HEK293 (cell line): Measurements from ENCODE around the gene ST6GALNAC1.

Source experiments
- FEZF1 ChIP-seq: fragments of 450-650 bp; formaldehyde crosslinking; IDR thresholded peaks from 2 replicates; pipeline ENCODE4 v1.5.1; 2016; ENCODE audit warnings: missing biosample characterization, missing genetic modification characterization
- GLIS2 ChIP-seq: fragments of 450-650 bp; formaldehyde crosslinking; IDR thresholded peaks from 2 replicates; pipeline ENCODE4 v1.5.1; 2016; ENCODE audit warnings: missing biosample characterization, missing genetic modification characterization
- IKZF3 ChIP-seq: fragments of 450-650 bp; IDR thresholded peaks from 2 replicates; pipeline ENCODE4 v1.5.0; 2018; ENCODE audit warnings: missing biosample characterization, mild to moderate bottlenecking, missing genetic modification characterization, moderate library complexity
- KLF7 ChIP-seq: fragments of 450-650 bp; formaldehyde crosslinking; IDR thresholded peaks from 2 replicates; pipeline ENCODE4 v1.5.1; 2016; ENCODE audit warnings: missing biosample characterization, missing genetic modification characterization, borderline replicate concordance
- OSR2 ChIP-seq: fragments of 450-650 bp; formaldehyde crosslinking; IDR thresholded peaks from 2 replicates; pipeline ENCODE4 v1.5.1; 2016; ENCODE audit warnings: missing biosample characterization, missing genetic modification characterization
- RBAK ChIP-seq: fragments of 450-650 bp; formaldehyde crosslinking; IDR thresholded peaks from 2 replicates; pipeline ENCODE4 v1.5.1; 2016; ENCODE audit warnings: missing biosample characterization, missing genetic modification characterization
- SP3 ChIP-seq: fragments of 450-650 bp; formaldehyde crosslinking; IDR thresholded peaks from 2 replicates; pipeline ENCODE4 v1.5.1; 2016; ENCODE audit warnings: missing biosample characterization, missing genetic modification characterization
- WT1 ChIP-seq: fragments of 450-650 bp; formaldehyde crosslinking; IDR thresholded peaks from 2 replicates; pipeline ENCODE4 v1.5.1; 2016; ENCODE audit warnings: missing biosample characterization, missing genetic modification characterization
- ZBTB1 ChIP-seq: fragments of 450-650 bp; formaldehyde crosslinking; IDR thresholded peaks from 2 replicates; pipeline ENCODE4 v1.5.1; 2016; ENCODE audit warnings: missing biosample characterization, missing genetic modification characterization
- ZBTB7A ChIP-seq: fragments of 450-650 bp; formaldehyde crosslinking; IDR thresholded peaks from 2 replicates; pipeline ENCODE4 v1.5.1; 2016; ENCODE audit warnings: low read depth, missing biosample characterization, missing genetic modification characterization
- ZFHX2 ChIP-seq: fragments of 450-650 bp; formaldehyde crosslinking; conservative IDR thresholded peaks from 2 replicates; pipeline ENCODE4 v1.5.1; 2016; ENCODE audit warnings: missing biosample characterization, missing genetic modification characterization
- ZFP69B ChIP-seq: fragments of 450-650 bp; formaldehyde crosslinking; IDR thresholded peaks from 2 replicates; pipeline ENCODE4 v1.5.1; 2016; ENCODE audit warnings: missing biosample characterization, missing genetic modification characterization
- ZNF10 ChIP-seq: fragments of 450-650 bp; formaldehyde crosslinking; IDR thresholded peaks from 2 replicates; pipeline ENCODE4 v1.5.1; 2017; ENCODE audit warnings: missing biosample characterization, missing genetic modification characterization
- ZNF121 ChIP-seq: fragments of 450-650 bp; formaldehyde crosslinking; IDR thresholded peaks from 2 replicates; pipeline ENCODE4 v1.5.1; 2016; ENCODE audit warnings: missing biosample characterization, missing genetic modification characterization
- ZNF138 ChIP-seq: fragments of 450-650 bp; formaldehyde crosslinking; IDR thresholded peaks from 2 replicates; pipeline ENCODE4 v1.5.1; 2016; ENCODE audit warnings: missing biosample characterization, missing genetic modification characterization, borderline replicate concordance
- ZNF146 ChIP-seq: fragments of 450-650 bp; formaldehyde crosslinking; IDR thresholded peaks from 2 replicates; pipeline ENCODE4 v1.5.1; 2016; ENCODE audit warnings: missing biosample characterization, missing genetic modification characterization
- ZNF16 ChIP-seq: fragments of 450-650 bp; formaldehyde crosslinking; IDR thresholded peaks from 2 replicates; pipeline ENCODE4 v1.5.1; 2016; ENCODE audit warnings: low read depth, missing biosample characterization, missing genetic modification characterization
- ZNF175 ChIP-seq: fragments of 450-650 bp; formaldehyde crosslinking; IDR thresholded peaks from 2 replicates; pipeline ENCODE4 v1.5.1; 2016; ENCODE audit warnings: missing biosample characterization, missing genetic modification characterization
- ZNF18 ChIP-seq: fragments of 450-650 bp; formaldehyde crosslinking; IDR thresholded peaks from 2 replicates; pipeline ENCODE4 v1.5.1; 2016; ENCODE audit warnings: missing biosample characterization, missing genetic modification characterization
- ZNF19 ChIP-seq: fragments of 450-650 bp; formaldehyde crosslinking; IDR thresholded peaks from 2 replicates; pipeline ENCODE4; 2016; ENCODE audit warnings: missing biosample characterization, missing genetic modification characterization, low read depth
- ZNF248 ChIP-seq: fragments of 450-650 bp; formaldehyde crosslinking; IDR thresholded peaks from 2 replicates; pipeline ENCODE4 v1.5.1; 2017; ENCODE audit warnings: missing biosample characterization, missing genetic modification characterization
- ZNF335 ChIP-seq: fragments of 450-650 bp; formaldehyde crosslinking; conservative IDR thresholded peaks from 2 replicates; pipeline ENCODE4 v1.5.1; 2016; ENCODE audit warnings: missing biosample characterization, missing genetic modification characterization
- ZNF521 ChIP-seq: fragments of 450-650 bp; formaldehyde crosslinking; IDR thresholded peaks from 2 replicates; pipeline ENCODE4 v1.5.1; 2017; ENCODE audit warnings: missing biosample characterization, mild to moderate bottlenecking, missing genetic modification characterization
- ZNF571 ChIP-seq: fragments of 450-650 bp; formaldehyde crosslinking; IDR thresholded peaks from 2 replicates; pipeline ENCODE4 v1.5.0; 2017; ENCODE audit warnings: missing biosample characterization, missing genetic modification characterization
- ZNF596 ChIP-seq: fragments of 450-650 bp; IDR thresholded peaks from 2 replicates; pipeline ENCODE4 v1.5.0; 2018; ENCODE audit warnings: missing biosample characterization, mild to moderate bottlenecking, missing genetic modification characterization, moderate library complexity
- ZNF600 ChIP-seq: fragments of 450-650 bp; formaldehyde crosslinking; IDR thresholded peaks from 2 replicates; pipeline ENCODE4 v1.5.1; 2016; ENCODE audit warnings: missing biosample characterization, missing genetic modification characterization
- ZNF623 ChIP-seq: fragments of 450-650 bp; formaldehyde crosslinking; IDR thresholded peaks from 2 replicates; pipeline ENCODE4 v1.5.1; 2016; ENCODE audit warnings: missing biosample characterization, missing genetic modification characterization
- ZNF629 ChIP-seq: fragments of 450-650 bp; formaldehyde crosslinking; IDR thresholded peaks from 2 replicates; pipeline ENCODE4 v1.5.1; 2017; ENCODE audit warnings: missing biosample characterization, missing genetic modification characterization
- ZNF654 ChIP-seq: fragments of 450-650 bp; formaldehyde crosslinking; IDR thresholded peaks from 2 replicates; pipeline ENCODE4 v1.5.1; 2016; ENCODE audit warnings: low read depth, missing biosample characterization, missing genetic modification characterization
- ZNF658 ChIP-seq: fragments of 450-650 bp; formaldehyde crosslinking; IDR thresholded peaks from 2 replicates; pipeline ENCODE4; 2016; ENCODE audit warnings: missing biosample characterization, missing genetic modification characterization
- ZNF777 ChIP-seq: fragments of 450-650 bp; formaldehyde crosslinking; IDR thresholded peaks from 2 replicates; pipeline ENCODE4 v1.5.1; 2017; ENCODE audit warnings: missing biosample characterization, missing genetic modification characterization, borderline replicate concordance
- ZNF792 ChIP-seq: fragments of 450-650 bp; formaldehyde crosslinking; IDR thresholded peaks from 2 replicates; pipeline ENCODE4 v1.5.1; 2016; ENCODE audit warnings: missing biosample characterization, missing genetic modification characterization
- TF ChIP-seq, protein P1 (sequence below): fragments of 450-650 bp; formaldehyde crosslinking; optimal IDR thresholded peaks from 2 replicates; pipeline ENCODE3; 2016; ENCODE audit warnings: missing biosample characterization, mild to moderate bottlenecking, missing genetic modification characterization
- TF ChIP-seq, protein P2 (sequence below): fragments of 450-650 bp; formaldehyde crosslinking; IDR thresholded peaks from 2 replicates; pipeline ENCODE4 v1.5.1; 2016; ENCODE audit warnings: missing biosample characterization, missing genetic modification characterization
- TF ChIP-seq, protein P3 (sequence below): IDR thresholded peaks from 2 replicates; pipeline ENCODE4 v1.6.1; 2011; ENCODE audit warnings: mild to moderate bottlenecking, low read depth, low read length, borderline replicate concordance
- TF ChIP-seq, protein P4 (sequence below): fragments of 450-650 bp; formaldehyde crosslinking; IDR thresholded peaks from 2 replicates; pipeline ENCODE4 v1.5.1; 2016; ENCODE audit warnings: missing biosample characterization, missing genetic modification characterization

ST6GALNAC1 gene

DNA sequence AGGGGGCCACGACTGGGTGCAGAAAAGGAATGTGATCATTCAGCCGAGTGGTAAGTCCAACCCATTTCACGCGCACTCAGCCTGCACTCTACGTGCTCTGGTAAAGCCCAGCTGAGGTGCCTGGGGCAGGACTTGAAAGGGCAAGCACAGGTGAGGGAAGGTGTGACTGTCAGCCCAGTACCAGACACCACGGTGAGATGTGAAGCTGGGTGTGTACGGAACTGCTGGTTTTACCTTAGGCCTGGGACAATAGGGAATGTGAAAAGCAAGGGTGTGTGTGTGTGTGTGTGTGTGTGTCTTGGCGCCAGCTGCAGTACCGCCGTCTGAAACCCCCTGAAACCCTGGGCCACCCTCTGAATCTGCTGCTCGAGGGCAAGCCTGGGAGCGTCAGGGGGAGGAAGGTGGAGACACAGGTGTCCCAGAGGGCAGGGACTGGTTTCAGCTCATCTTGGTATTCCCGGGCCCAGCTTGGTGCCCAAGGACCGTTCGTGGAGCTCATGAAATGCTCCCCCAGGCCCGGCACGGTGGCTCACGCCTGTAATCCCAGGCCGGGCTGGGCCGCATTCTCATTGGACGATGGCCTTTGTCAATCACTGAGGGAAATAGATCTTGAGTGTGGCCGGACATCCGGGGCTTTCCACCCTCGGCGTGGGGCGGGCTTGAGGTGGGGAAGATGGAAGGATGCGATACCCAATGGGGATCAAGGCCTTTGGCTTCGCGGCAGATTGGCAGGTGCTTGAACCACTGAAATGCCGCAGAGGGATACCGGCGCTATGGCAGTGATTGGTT is 27.8 kb upstream of the ST6GALNAC1 start (continued):
- TF ChIP-seq ZNF146 (peak; percentile 61; the same call in 1 of the 2 replicates), ZNF335 (tag by site-specific recombination) (peak; percentile 72; the same call in 1 of the 2 replicates), SP3 (tag by site-specific recombination) (peak; percentile 94), WT1 (tag by site-specific recombination) (peak; percentile 51; the same call in 1 of the 2 replicates), ZNF121 (peak; percentile 12; the same call in 1 of the 2 replicates), ZNF596 (no peak), ZFP69B (peak; percentile 81; the same call in 1 of the 2 replicates), ZNF654 (tag by site-specific recombination) (no peak), ZFHX2 (tag by site-specific recombination) (peak; percentile 65), RBAK (no peak), OSR2 (no peak; the same call in 1 of the 2 replicates), GLIS2 (peak; percentile 88), ZNF629 (tag by site-specific recombination) (peak; percentile 70), ZNF248 (tag by site-specific recombination) (no peak), ZNF10 (tag by site-specific recombination) (no peak; the same call in 1 of the 2 replicates), ZNF175 (tag by site-specific recombination) (no peak), ZNF16 (tag by site-specific recombination) (peak; percentile 42; the same call in 1 of the 2 replicates), ZNF138 (tag by site-specific recombination) (no peak), ZNF571 (no peak), ZBTB7A (tag by site-specific recombination) (0 out of 2 replicates have a peak, but pooled peaks have one; percentile 58), IKZF3 (tag by site-specific recombination) (peak; percentile 43), ZNF792 (tag by site-specific recombination) (peak; percentile 86; the same call in 1 of the 2 replicates), ZNF600 (peak; percentile 99), ZNF521 (no peak), ZBTB1 (no peak), KLF7 (tag by site-specific recombination) (peak; percentile 82), ZNF658 (tag by site-specific recombination) (no peak), FEZF1 (tag by site-specific recombination) (peak; percentile 74), ZNF18 (tag by site-specific recombination) (peak; percentile 89), ZNF19 (tag by site-specific recombination) (peak; percentile 36; the same call in 1 of the 2 replicates), ZNF623 (tag by site-specific recombination) (no peak), ZNF777 (tag by site-specific recombination) (peak; percentile 95)
- TF ChIP-seq, protein P1, sequence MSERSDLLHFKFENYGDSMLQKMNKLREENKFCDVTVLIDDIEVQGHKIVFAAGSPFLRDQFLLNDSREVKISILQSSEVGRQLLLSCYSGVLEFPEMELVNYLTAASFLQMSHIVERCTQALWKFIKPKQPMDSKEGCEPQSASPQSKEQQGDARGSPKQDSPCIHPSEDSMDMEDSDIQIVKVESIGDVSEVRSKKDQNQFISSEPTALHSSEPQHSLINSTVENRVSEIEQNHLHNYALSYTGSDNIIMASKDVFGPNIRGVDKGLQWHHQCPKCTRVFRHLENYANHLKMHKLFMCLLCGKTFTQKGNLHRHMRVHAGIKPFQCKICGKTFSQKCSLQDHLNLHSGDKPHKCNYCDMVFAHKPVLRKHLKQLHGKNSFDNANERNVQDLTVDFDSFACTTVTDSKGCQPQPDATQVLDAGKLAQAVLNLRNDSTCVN (tag by site-specific recombination) = peak; percentile 54
- TF ChIP-seq, protein P2, sequence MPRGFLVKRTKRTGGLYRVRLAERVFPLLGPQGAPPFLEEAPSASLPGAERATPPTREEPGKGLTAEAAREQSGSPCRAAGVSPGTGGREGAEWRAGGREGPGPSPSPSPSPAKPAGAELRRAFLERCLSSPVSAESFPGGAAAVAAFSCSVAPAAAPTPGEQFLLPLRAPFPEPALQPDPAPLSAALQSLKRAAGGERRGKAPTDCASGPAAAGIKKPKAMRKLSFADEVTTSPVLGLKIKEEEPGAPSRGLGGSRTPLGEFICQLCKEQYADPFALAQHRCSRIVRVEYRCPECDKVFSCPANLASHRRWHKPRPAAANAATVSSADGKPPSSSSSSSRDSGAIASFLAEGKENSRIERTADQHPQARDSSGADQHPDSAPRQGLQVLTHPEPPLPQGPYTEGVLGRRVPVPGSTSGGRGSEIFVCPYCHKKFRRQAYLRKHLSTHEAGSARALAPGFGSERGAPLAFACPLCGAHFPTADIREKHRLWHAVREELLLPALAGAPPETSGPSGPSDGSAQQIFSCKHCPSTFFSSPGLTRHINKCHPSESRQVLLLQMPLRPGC = peak; percentile 92
- TF ChIP-seq, protein P3, sequence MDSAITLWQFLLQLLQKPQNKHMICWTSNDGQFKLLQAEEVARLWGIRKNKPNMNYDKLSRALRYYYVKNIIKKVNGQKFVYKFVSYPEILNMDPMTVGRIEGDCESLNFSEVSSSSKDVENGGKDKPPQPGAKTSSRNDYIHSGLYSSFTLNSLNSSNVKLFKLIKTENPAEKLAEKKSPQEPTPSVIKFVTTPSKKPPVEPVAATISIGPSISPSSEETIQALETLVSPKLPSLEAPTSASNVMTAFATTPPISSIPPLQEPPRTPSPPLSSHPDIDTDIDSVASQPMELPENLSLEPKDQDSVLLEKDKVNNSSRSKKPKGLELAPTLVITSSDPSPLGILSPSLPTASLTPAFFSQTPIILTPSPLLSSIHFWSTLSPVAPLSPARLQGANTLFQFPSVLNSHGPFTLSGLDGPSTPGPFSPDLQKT = peak; percentile 87
- TF ChIP-seq, protein P4, sequence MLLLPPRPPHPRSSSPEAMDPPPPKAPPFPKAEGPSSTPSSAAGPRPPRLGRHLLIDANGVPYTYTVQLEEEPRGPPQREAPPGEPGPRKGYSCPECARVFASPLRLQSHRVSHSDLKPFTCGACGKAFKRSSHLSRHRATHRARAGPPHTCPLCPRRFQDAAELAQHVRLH (tag by site-specific recombination) = peak; percentile 88
